Smooth muscle cell of the brain vasculature (primary cell): ENCODE results near the gene PPP2R3A.

Experiments
- DNase-seq: peaks from one replicate; pipeline ENCODE4 v3.0.0-alpha.2; 2012; ENCODE audit warnings: low read depth, low spot score

PPP2R3A gene

DNA sequence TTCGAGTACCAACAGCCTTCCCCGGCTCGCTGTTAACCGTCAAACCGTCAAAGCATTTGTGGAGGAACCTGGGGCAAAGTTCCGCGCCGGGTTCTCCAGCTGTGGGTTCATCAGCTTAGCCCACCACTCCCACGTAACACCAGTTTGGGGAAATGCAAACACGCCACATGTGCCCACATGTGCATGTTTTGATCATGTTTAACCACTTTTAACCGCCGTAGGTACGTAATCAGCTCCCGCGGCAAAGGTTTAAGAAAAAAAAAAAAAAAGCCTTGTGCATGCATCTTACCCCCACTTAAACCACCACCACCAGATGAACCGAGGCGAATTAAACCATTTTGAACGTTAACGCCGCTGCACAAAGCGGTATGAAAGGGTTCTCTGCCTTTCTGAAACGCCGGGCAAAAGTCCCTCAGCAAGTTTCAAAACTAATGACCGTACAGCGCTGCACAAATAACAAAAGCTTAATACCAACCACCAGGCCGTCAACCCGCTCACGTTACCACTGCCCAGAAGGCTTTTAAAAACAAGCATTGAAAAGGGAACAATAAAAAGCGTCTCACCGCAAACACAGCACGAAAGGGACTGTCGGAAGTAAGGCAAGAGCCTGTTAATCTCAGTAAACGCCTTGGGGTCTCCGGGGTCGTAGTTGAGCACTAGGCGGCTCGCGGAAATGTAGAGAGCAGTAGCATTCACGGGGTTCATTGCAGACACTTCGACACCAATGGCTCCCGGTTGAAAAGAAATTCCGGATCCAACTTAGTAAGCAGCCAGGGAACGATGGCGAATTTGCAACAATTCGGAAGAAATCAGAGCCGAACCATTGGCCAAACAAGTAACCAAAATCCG, 229.1 kb downstream of the PPP2R3A start:
- DNase-seq, result no peak

GRCh38 chr3:136195258-136196063, 229.9 kb downstream of the PPP2R3A start:
- peak; percentile 36 for DNase-seq

DNA sequence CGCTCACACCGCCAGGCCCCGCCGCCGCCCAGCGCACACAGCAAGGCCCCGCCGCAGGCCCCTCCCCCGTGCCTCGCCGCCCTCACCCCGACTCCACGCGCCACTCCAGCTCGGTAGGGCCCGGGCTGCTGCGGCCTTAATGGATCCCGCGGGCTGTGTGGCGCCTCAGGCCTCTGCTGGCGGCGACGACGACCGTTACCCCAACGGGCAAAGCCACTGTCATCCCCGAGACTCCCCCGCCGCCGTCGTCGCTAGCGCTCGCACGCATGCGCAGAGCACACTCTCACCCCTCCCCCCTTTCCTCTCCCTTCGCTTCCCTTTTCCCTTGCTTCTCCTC, 230.5 kb downstream of the PPP2R3A start, which contains the start of gene MSL2:
MSL2 (minus strand) TSS at position 272 of the 337 bp plus-strand sequence. CDS start 1,222 bp downstream, outside the sequence.
- DNase-seq, result no peak

- peak; percentile 99 for DNase-seq
Observed at GRCh38 chr3:136196401-136197158, 231.1 kb downstream of the PPP2R3A start.

GRCh38 chr3:136197159-136197793, 231.7 kb downstream of the PPP2R3A start:
- no peak for DNase-seq
